ENCODE measurements around the gene NKD1.

GRCh38 chr16:50627419-50627818 is 79.2 kb downstream of the NKD1 start:
- TF ChIP-seq, protein P1, sequence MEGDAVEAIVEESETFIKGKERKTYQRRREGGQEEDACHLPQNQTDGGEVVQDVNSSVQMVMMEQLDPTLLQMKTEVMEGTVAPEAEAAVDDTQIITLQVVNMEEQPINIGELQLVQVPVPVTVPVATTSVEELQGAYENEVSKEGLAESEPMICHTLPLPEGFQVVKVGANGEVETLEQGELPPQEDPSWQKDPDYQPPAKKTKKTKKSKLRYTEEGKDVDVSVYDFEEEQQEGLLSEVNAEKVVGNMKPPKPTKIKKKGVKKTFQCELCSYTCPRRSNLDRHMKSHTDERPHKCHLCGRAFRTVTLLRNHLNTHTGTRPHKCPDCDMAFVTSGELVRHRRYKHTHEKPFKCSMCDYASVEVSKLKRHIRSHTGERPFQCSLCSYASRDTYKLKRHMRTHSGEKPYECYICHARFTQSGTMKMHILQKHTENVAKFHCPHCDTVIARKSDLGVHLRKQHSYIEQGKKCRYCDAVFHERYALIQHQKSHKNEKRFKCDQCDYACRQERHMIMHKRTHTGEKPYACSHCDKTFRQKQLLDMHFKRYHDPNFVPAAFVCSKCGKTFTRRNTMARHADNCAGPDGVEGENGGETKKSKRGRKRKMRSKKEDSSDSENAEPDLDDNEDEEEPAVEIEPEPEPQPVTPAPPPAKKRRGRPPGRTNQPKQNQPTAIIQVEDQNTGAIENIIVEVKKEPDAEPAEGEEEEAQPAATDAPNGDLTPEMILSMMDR (IDR thresholded peaks at IDR 0.05), result peak in 2 of 3 donors; percentile 69 to 84
- TF ChIP-seq POLR2A (IDR thresholded peaks at IDR 0.05), result no peak
